HG03139 (cell line): Measurements from ENCODE around the gene ECI2.
A peak's percentile ranks its signal among the peaks of the same experiment; 100 is the strongest.

Source experiments
- ATAC-seq: cut with Tn5 transposase; IDR thresholded peaks from one replicate; pipeline ENCODE4 v1.9.1; 2021; ENCODE audit not compliant: unreplicated experiment

Gene ECI2

GRCh38 chr6:4134841-4135664 lies at the start of gene ECI2:
Gene ECI2, minus strand, starts transcription at chr6:4135575. Its CDS starts 15 bp downstream, at chr6:4135560.
- ATAC-seq: peak; percentile 43

GRCh38 chr6:4180652-4181255 lies 45.4 kb upstream of the ECI2 start:
- ATAC-seq: no peak

- no peak for ATAC-seq
Observed at GRCh38 chr6:4179960-4180651, 44.7 kb upstream of the ECI2 start.

- no peak for ATAC-seq
Observed at GRCh38 chr6:4178737-4179333, 43.5 kb upstream of the ECI2 start.

GRCh38 chr6:4176907-4177306 lies 41.5 kb upstream of the ECI2 start:
- ATAC-seq: no peak

- ATAC-seq: no peak
Observed at GRCh38 chr6:4174042-4174441, 38.7 kb upstream of the ECI2 start.

- ATAC-seq: no peak
Observed at GRCh38 chr6:4172368-4172767, 37.0 kb upstream of the ECI2 start.

GRCh38 chr6:4170297-4170696 lies 34.9 kb upstream of the ECI2 start:
- no peak for ATAC-seq

GRCh38 chr6:4169028-4169789 lies 33.8 kb upstream of the ECI2 start:
- no peak for ATAC-seq

GRCh38 chr6:4167833-4168232 lies 32.5 kb upstream of the ECI2 start:
- ATAC-seq: no peak

GRCh38 chr6:4167123-4167522 lies 31.7 kb upstream of the ECI2 start:
- ATAC-seq: no peak

GRCh38 chr6:4164456-4164855 lies 29.1 kb upstream of the ECI2 start:
- ATAC-seq: no peak

GRCh38 chr6:4164117-4164442 lies 28.7 kb upstream of the ECI2 start:
- no peak for ATAC-seq

GRCh38 chr6:4163408-4164116 lies 28.2 kb upstream of the ECI2 start:
- no peak for ATAC-seq

GRCh38 chr6:4162370-4162769 lies 27.0 kb upstream of the ECI2 start:
- ATAC-seq: no peak

GRCh38 chr6:4159491-4159890 lies 24.1 kb upstream of the ECI2 start:
- no peak for ATAC-seq

GRCh38 chr6:4157506-4157905 lies 22.1 kb upstream of the ECI2 start:
- no peak for ATAC-seq

GRCh38 chr6:4155848-4156466 lies 20.6 kb upstream of the ECI2 start:
- ATAC-seq: peak; percentile 67

GRCh38 chr6:4153514-4153985 lies 18.2 kb upstream of the ECI2 start:
- ATAC-seq: no peak

- no peak for ATAC-seq
Observed at GRCh38 chr6:4145083-4145482, 9.7 kb upstream of the ECI2 start.
